ENCODE data around the gene CSTB.

The CSTB gene

GRCh38 chr21:43775190-43775589, 918 bp downstream of the CSTB start:
- TF ChIP-seq CTCF (conservative IDR thresholded peaks at IDR 0.05) (no peak), ZFX (IDR thresholded peaks at IDR 0.05) (no peak)
- peak overlapping the region; percentile 88 for H3K27ac ChIP-seq

GRCh38 chr21:43774163-43774562, 1.9 kb downstream of the CSTB start:
- no peak overlapping the region for H3K27ac ChIP-seq
- TF ChIP-seq ZFX (IDR thresholded peaks at IDR 0.05) (no peak), CTCF (conservative IDR thresholded peaks at IDR 0.05) (no peak)

DNA sequence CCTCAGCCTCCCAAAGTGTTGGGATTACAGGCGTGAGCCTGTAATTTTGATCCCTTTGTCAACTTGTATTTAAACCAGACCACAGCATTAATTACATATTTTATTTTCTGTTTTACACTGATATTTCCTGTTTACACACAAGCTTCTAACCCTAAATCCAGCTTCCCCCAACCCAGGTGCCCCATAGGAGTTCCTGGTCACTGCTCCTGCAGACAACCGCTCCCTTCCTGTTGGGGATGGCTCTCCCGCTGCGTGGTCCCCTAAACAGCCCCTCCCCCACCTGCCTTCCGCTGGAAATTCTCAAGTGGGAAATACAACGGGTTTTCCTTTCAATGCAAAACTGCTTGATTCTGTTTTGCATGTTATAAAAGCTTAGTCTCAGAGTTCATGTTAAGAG, 3.7 kb downstream of the CSTB start:
- TF ChIP-seq ZFX (IDR thresholded peaks at IDR 0.05), result no peak
- no peak for TF ChIP-seq CTCF (conservative IDR thresholded peaks at IDR 0.05)
- H3K27ac ChIP-seq, result no peak overlapping the region

GRCh38 chr21:43771698-43772424, 4.2 kb downstream of the CSTB start:
- TF ChIP-seq CTCF (conservative IDR thresholded peaks at IDR 0.05) (no peak), ZFX (IDR thresholded peaks at IDR 0.05) (no peak)
- H3K27ac ChIP-seq, result no peak overlapping the region

- no peak overlapping the region for H3K27ac ChIP-seq
These were observed 4.9 kb downstream of the CSTB start for GRCh38 chr21:43771199-43771675.

DNA sequence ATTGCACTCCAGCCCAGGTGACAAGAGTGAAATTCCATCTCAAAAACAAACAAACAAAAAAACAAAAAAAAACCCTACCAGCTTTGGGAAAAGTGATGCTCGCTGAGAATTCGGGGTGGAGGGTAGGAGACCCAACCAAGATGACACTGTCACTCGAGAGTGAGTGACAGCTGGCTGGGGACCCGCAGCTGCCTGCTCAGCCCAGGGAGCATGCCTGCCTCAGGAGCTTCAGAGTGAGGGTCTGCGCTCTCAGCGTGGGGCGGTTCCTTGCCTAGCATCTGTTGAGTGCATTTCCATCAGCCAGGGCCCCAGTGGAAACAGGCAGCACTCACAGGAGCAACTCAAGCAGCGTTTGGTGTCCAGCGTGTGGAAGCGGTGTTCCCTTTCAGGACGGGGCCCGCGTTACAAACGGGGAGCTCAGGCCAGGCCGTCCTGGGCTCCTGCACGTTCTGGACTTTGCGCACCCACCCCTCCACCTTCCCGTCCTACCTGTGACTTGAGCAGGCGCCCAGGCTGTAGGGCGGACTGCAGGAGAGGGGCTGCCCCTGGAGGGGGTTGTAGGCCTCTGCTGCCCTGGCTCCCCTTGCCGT, 5.9 kb downstream of the CSTB start:
- H3K27ac ChIP-seq, result no peak overlapping the region
- TF ChIP-seq ZFX (IDR thresholded peaks at IDR 0.05) (no peak), CTCF (conservative IDR thresholded peaks at IDR 0.05) (no peak)

More at GRCh38 chr21:43771199-43771675, 4.9 kb downstream of the CSTB start:
- TF ChIP-seq CTCF (conservative IDR thresholded peaks at IDR 0.05) (no peak), ZFX (IDR thresholded peaks at IDR 0.05) (no peak)

- H3K27ac ChIP-seq, result no peak overlapping the region
- no peak for TF ChIP-seq ZFX (IDR thresholded peaks at IDR 0.05)
- no peak for TF ChIP-seq CTCF (conservative IDR thresholded peaks at IDR 0.05)
These were observed 6.7 kb downstream of the CSTB start for GRCh38 chr21:43769325-43769958.

Measured in C4-2B (cell line).